Gastrocnemius medialis (tissue), 4 donors: ENCODE data around the gene CAMTA1.

ENCODE experiments used
- POLR2A ChIP-seq, 2 donors: fragments of 450-650 bp; IDR thresholded peaks; one replicate each; pipeline ENCODE4 v1.6.1; 2017; ENCODE audit warnings: antibody characterized with exemption in 2 of 2, mild to moderate bottlenecking in 2 of 2, moderate library complexity in 2 of 2
- TF ChIP-seq, protein P1 (sequence below), 5 experiments: fragments of 450-650 bp in 3 of 5; fragments of 200-600 bp in 2 of 5; sonication (generic) in 2 of 5; IDR thresholded peaks in 4 of 5; conservative IDR thresholded peaks in 1 of 5; 1 replicate in 4 of 5; 2 replicates in 1 of 5; pipeline ENCODE4 v1.5.1; 2016 to 2019; ENCODE audit warnings: antibody characterized with exemption in 5 of 5, mild to moderate bottlenecking in 3 of 5, moderate library complexity in 3 of 5

- TF ChIP-seq, protein P1, sequence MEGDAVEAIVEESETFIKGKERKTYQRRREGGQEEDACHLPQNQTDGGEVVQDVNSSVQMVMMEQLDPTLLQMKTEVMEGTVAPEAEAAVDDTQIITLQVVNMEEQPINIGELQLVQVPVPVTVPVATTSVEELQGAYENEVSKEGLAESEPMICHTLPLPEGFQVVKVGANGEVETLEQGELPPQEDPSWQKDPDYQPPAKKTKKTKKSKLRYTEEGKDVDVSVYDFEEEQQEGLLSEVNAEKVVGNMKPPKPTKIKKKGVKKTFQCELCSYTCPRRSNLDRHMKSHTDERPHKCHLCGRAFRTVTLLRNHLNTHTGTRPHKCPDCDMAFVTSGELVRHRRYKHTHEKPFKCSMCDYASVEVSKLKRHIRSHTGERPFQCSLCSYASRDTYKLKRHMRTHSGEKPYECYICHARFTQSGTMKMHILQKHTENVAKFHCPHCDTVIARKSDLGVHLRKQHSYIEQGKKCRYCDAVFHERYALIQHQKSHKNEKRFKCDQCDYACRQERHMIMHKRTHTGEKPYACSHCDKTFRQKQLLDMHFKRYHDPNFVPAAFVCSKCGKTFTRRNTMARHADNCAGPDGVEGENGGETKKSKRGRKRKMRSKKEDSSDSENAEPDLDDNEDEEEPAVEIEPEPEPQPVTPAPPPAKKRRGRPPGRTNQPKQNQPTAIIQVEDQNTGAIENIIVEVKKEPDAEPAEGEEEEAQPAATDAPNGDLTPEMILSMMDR (IDR thresholded peaks at IDR 0.05 in 4 of 5, conservative IDR thresholded peaks at IDR 0.05 in 1 of 5): no peak
- TF ChIP-seq POLR2A (IDR thresholded peaks at IDR 0.05): no peak
These were observed 553.8 kb downstream of the CAMTA1 start for GRCh38 chr1:7339014-7339413.
